AG10803 (cell line): ENCODE data around the gene PLA2G4E.

ENCODE experiments used
- DNase-seq: peaks from one replicate; pipeline ENCODE4 v3.0.0; 2010; ENCODE audit warnings: low read depth
- H3K4me3 ChIP-seq: 2 replicates; pipeline ENCODE4 v1.5.1; 2011; ENCODE audit warnings: mild to moderate bottlenecking, low read length, control low read depth
- CTCF ChIP-seq: conservative IDR thresholded peaks from 2 replicates; pipeline ENCODE4 v1.5.1; 2011; ENCODE audit warnings: mild to moderate bottlenecking, low read length, control low read depth, inconsistent platforms

Gene PLA2G4E

GRCh38 chr15:42059661-42060476 is 39.0 kb upstream of the PLA2G4E start:
- H3K4me3 ChIP-seq = no peak overlapping the region
- peak; percentile 19 for DNase-seq
- TF ChIP-seq CTCF = peak; percentile 87

- DNase-seq = no peak
- no peak for TF ChIP-seq CTCF
- H3K4me3 ChIP-seq = no peak overlapping the region
Observed at GRCh38 chr15:42058791-42059190, 37.9 kb upstream of the PLA2G4E start.

GRCh38 chr15:42057799-42058646 is 37.2 kb upstream of the PLA2G4E start:
- no peak overlapping the region for H3K4me3 ChIP-seq
- DNase-seq = no peak
- no peak for TF ChIP-seq CTCF

GRCh38 chr15:42056934-42057798 is 36.3 kb upstream of the PLA2G4E start:
- DNase-seq = peak; percentile 56
- peak; percentile 58 for TF ChIP-seq CTCF

GRCh38 chr15:42053914-42054313 is 33.1 kb upstream of the PLA2G4E start:
- no peak overlapping the region for H3K4me3 ChIP-seq
- TF ChIP-seq CTCF = no peak
- no peak for DNase-seq

More at GRCh38 chr15:42056934-42057798, 36.3 kb upstream of the PLA2G4E start:
- peak overlapping the region; percentile 35 for H3K4me3 ChIP-seq

GRCh38 chr15:42053010-42053409 is 32.2 kb upstream of the PLA2G4E start:
- DNase-seq = no peak
- TF ChIP-seq CTCF = no peak
- no peak overlapping the region for H3K4me3 ChIP-seq
